H54 (cell line): ENCODE results near the gene FASN.
A peak's percentile ranks its signal among the peaks of the same experiment; 100 is the strongest.

Experiments used
- DNase-seq: peaks from one replicate; pipeline ENCODE4 v3.0.0; 2011; ENCODE audit warnings: low spot score, mixed read lengths; ENCODE audit not compliant: insufficient read length
- FAIRE-seq: peaks from 3 replicates; lab custom pipeline; 2011; peaks lifted over from hg19 to GRCh38; lab: Jason Lieb, UNC
- POLR2A ChIP-seq: IDR thresholded peaks from 2 replicates; pipeline ENCODE4 v1.6.1; 2011; ENCODE audit warnings: low read depth, mild to moderate bottlenecking, low read length

FASN gene

DNA sequence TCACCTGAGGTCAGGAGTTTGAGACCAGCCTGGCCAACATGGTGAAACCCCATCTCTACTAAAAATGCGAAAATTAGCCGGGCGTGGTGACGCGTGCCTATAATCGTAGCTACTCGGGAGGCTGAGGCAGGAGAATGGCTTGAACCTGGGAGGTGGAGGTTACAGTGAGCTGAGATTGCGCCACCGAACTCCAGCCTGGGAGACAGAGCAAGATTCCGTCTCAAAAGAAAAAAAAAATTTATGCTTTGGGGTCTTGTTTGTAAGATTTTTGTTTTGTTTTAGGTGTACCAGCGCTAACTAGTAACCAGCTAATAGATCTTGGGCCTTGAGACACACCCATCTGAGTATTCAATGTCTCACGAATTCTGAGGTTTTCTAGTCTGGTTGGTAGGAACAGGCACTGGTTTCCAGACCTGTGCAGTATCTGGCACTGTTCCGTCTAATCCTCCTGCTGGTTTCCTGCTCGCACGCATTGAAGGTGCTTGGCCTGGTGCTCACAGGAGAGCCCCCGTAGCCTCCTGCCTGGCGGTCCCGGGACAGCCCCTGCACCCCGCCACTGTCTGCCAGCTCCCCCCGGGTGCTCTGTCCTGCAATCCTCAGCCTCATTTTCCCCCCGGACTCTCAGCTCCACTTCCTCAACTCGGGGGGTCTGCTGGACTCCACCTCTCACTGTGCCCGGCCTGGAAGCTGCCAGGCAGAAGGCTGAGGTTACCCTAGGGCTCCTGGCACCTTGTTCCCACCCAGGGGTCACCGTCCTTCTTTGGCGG is 21.8 kb downstream of the FASN start:
- FAIRE-seq (no peak), DNase-seq (no peak)
- TF ChIP-seq POLR2A, result no peak

- no peak for TF ChIP-seq POLR2A
- FAIRE-seq (no peak), DNase-seq (no peak)
Observed at GRCh38 chr17:82073446-82073845, 24.6 kb downstream of the FASN start.

DNA sequence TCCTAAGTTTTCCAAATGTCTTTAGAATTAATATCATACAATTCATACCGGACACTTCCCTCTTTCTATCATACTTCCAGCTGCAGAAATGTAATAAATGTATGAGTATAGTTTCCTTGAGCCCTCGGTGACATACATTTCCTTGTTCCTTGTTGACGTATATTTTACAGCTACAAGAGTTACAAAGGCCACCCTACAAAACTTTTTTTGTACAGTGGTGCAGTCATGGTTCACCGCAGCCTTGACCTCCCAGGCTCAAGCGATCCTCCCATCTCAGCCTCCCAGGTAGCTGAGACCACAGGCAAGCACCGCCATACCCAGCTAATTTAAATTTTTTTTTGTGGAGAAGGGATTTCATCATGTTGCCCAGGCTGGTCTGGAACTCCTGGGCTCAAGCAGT is 25.2 kb downstream of the FASN start:
- DNase-seq, result no peak
- no peak for FAIRE-seq

DNA sequence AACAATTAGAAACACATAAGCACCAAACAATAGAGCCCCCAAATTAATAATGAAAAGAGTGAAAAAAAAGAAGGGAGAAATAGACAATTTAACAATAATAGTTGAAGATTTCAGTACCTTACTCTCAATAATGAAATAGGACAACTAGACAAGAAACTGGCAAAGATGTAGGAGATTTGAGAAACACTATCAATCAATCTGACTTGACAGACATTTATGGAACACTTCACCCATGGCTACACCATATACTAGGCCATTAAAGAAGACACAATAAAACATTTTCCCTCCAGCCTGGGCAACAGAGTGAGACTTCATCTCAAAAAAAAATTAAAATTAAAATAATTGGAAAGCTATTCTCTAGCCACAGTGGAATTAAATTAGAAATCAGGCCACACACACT is 27.4 kb downstream of the FASN start:
- no peak for FAIRE-seq
- DNase-seq, result no peak
- no peak for TF ChIP-seq POLR2A

More for the DNA sequence above, 25.2 kb downstream of the FASN start:
- TF ChIP-seq POLR2A, result no peak

DNA sequence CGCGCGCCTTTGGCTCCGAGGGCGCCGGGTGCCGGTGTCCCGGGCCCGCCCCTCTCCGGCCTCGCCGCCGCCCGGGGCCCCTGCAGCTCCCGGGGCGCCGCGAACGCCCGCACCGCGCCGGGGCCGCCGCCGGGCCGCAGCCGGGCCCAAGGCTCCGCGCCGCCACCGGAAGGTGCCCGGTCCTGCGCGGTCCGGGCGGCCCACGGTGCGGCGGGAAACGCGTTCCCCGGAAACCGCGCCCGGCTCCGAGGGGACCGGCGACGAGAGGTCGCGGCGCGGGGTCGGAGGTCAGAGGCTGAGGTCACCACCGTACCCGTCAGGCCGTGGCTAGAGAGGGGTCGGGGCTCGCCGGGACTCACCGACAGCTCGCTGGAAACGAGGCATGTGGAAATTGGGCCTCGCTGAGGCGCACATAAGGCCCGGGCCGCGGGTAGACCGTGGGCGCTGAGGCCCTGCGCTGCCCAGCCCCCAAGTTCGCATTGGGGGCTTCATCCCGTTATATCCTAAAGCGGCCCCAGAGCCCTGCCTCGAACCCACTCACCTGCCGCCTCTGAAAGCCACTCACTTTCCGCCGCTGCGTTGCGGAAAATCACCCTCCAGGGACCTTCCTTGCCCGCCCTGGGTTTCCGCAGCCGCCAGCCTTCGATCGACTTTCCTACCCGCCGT is 32.3 kb downstream of the FASN start, which contains the start of gene DUS1L:
DUS1L (minus strand) TSS at position 167 of the 666 bp plus-strand sequence. CDS start 745 bp downstream, outside the sequence.
- TF ChIP-seq POLR2A, result peak; percentile 78
- FAIRE-seq (no peak), DNase-seq (peak; percentile 65)

- TF ChIP-seq POLR2A, result no peak
- DNase-seq, result peak; percentile 65
- no peak for FAIRE-seq
Observed at GRCh38 chr17:82065193-82065637, 32.8 kb downstream of the FASN start.

DNA sequence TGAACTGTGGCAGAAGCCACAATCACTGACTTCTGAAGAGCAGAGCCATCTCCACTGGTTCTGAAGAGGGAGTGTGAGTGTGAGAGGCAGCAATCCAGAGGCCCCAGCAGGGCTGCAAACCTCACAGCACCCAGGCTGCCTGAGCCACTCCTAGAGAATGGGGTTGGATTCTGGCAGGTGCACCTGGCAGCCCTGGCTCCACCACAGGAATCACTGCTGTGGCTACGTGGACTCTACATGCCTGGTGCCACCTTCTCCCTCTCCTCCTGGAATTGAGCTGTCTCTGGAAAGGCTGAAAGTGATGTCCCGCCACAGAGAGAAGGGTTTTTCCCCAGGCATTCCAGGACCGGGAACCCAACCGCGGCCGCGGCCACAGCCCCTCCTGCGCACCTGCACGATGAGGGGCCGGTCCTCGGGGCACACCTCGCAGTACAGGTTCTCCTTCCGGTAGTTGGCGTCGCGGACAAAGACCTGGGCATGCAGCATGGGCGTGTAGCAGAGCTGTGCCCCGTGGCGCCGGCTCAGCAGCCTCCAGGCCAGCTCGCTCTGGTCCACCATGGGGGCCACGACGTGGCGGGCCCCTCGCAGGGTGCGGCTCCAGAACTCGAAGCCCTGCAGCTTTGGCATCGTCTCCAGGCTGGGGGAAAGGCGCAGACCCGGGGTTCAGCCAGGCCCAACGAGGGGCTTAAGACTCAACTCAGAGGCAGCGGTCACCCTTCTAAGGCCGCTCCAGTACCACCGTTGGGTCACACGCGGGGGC is 33.4 kb downstream of the FASN start:
- no peak for TF ChIP-seq POLR2A
- FAIRE-seq (no peak), DNase-seq (no peak)

GRCh38 chr17:82063424-82064415 is 34.3 kb downstream of the FASN start:
- DNase-seq, result no peak
- FAIRE-seq, result no peak
- TF ChIP-seq POLR2A, result no peak

DNA sequence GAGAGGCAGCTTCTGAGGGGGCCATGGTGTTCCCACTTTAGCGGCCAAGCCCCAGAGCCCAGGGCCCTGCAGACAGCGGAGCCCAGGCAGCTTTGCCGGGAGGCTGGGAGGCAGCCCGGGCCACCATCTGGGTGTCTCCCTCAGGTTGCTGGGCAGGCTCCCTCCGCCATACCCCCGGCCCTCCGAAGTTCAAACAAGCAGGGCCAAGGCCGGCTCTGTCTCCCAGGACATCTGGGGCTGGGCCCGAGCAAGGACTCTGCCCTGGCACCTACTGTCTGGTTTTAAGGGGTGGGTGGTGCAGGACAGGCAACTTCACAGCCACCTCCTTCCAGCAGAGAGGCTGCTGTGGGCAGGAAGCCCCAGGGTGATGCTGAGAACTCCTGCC is 35.1 kb downstream of the FASN start:
- no peak for DNase-seq
- TF ChIP-seq POLR2A, result no peak
- no peak for FAIRE-seq

DNA sequence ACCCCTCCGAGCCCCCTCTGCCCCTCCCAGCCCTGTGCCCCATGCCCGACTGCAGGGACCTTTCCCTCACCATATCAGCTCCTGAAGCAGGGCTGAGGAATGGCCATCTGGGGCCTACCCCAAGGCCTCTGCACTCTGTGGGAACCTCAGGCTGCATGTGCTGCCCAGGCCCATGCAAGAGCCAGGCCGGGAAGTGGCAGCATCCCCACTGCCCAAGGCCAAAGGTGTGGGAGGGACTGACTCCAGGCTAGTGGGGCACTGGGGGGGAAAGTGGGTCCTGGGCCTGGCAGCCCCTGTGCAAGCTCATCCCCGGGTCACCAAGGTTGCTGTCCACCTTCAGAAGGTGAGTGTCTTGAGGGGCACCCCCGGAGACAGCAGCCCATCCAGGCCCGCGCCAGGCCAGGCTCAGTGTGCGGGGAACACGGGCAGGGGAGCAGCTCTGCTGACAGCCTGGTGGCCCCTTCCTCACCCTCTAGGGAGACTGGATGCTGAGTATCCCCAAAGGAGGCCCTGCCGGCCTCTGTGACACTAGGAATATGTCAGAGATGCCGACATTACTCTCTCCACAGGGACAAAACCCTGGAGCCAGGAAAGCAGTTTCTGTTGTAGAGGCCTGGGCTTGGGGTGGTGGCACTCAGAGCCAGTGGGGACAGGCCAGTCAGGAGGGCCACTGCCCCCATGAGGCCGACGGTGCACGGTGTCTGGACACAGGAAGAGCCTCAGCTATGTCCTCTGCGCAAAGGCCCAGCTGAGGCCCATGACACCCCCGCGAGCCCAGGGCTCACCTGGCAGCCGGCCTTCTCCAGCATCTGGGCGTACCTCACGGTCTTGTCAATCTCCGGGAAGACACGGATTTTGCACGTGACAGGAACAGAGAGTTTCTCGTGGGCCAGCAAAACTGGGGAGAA is 35.7 kb downstream of the FASN start:
- TF ChIP-seq POLR2A, result no peak
- FAIRE-seq, result no peak
- DNase-seq, result no peak

- DNase-seq (no peak), FAIRE-seq (no peak)
- no peak for TF ChIP-seq POLR2A
Observed at GRCh38 chr17:82061047-82061925, 36.8 kb downstream of the FASN start.
